GM18909 (cell line): ENCODE data around the gene UNC5B.

Experiments used
- ATAC-seq: cut with Tn5 transposase; IDR thresholded peaks from one replicate; pipeline ENCODE4 v1.9.1; 2021; ENCODE audit warnings: mild to moderate bottlenecking; ENCODE audit not compliant: unreplicated experiment, poor library complexity

UNC5B gene

GRCh38 chr10:71212318-71213126 lies at the start of gene UNC5B:
Gene UNC5B, plus strand, starts transcription at chr10:71212570. Its CDS starts 416 bp downstream, at chr10:71212986.
- ATAC-seq, result no peak

GRCh38 chr10:71173466-71173865 lies 38.9 kb upstream of the UNC5B start:
- no peak for ATAC-seq

GRCh38 chr10:71176661-71177060 lies 35.7 kb upstream of the UNC5B start:
- no peak for ATAC-seq

GRCh38 chr10:71177651-71178199 lies 34.6 kb upstream of the UNC5B start:
- ATAC-seq, result no peak

DNA sequence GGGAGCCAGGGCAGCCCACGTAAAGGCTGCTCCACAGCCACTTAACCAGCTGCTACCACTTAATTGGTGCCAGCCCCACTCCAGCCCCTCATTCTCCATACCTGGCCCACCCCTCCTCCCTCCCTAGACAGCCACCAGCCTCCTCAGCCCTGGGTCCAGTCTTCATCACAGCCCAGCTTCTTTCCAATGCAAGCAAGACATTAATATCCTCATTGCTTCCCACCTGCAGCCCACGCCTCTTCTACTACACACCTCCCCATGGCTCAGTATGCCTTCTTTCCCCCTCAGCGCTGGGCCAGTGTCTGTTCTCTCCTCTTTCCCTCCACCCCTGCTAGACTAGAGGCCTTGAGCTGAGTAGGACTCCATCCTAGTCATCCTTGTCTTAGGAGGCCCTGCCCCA lies 33.5 kb upstream of the UNC5B start:
- no peak for ATAC-seq

DNA sequence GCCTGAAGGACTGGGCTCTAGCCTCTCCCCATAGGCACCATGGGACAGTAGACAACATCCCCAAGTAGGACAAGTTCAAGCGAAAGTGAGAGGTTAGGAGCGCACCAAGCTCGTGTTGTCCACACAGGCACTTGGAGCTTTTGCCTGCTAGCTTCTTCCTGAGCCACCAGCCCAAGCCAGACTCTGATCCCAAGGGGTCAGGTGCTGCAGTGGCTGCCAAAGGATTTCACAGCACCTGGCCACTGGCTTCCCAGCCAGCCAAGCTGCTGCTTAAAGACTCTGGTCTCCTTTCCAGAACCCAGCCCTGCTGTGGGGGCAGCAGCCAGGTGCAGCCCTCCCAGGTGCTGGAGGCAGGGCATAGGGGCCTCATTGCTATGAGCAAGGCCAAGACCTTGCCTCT lies 33.0 kb upstream of the UNC5B start:
- ATAC-seq, result no peak

GRCh38 chr10:71184421-71184820 lies 27.9 kb upstream of the UNC5B start:
- no peak for ATAC-seq

DNA sequence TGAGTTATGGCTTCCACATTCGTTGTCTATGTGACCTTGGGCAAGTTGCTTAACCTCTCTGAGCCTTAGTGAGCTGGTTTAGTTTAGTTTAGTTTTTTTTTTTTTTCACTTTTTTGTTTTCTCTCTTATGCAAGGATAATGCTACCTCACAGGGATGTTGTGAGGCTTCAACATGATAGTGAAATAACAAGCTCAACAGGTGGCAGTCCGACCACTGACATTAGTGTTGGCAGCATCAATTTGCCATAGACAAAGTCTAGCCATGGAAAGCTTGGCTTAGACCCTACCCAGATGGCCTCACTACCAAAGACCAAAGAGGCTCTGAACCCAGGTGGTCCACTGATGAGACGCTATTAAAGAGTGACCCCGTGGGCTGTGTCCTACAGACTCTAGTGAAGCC lies 27.2 kb upstream of the UNC5B start:
- no peak for ATAC-seq

GRCh38 chr10:71187197-71187596 lies 25.2 kb upstream of the UNC5B start:
- no peak for ATAC-seq

GRCh38 chr10:71187600-71187999 lies 24.8 kb upstream of the UNC5B start:
- no peak for ATAC-seq

GRCh38 chr10:71188201-71188600 lies 24.2 kb upstream of the UNC5B start:
- no peak for ATAC-seq

DNA sequence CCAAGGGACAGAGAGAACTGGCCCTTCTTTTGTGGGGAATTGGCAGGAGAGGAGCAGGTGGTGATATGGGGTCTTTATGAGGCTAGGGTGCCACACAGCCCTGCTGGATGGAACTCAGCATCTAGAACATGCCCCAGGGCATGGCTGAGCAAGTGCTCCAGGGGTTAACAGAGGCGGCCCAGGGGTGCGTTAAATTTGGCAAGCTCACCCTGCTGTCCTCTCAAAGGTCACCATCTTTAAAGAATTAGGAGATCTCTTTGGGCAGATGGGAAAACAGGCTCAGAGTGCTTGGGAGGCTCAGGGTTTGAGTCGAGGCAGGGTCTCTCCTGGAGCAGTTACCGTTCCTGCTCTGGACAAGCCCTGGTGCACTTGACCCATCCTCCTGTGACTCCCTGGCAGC lies 21.4 kb upstream of the UNC5B start:
- ATAC-seq, result no peak

DNA sequence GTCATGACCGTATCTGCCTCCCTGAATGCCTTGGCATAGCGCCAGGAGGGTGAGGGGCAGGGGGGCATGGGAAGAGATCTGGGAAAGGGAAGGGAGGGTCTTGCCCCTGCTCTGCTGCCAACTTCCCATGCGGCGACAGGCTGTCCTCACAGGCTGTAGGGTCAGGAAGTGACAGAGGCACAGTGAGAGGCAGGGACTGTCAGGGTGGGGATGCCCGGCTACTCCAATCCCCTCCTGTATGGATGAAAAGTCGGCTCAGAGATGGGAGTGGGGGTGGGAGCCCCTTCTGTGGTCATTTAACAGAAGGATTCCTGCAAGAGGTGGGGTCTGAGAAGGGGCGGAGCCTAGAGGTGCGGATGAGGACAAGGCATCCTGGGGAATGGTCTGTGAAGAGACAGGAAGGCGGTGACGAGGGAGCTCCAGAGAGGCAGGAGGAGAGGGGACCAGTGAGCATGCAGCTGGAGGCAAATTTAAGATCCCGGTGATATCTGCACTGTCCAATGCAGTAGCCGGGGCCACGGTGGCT lies 20.8 kb upstream of the UNC5B start:
- ATAC-seq, result no peak

- no peak for ATAC-seq
Observed at GRCh38 chr10:71193516-71193915, 18.9 kb upstream of the UNC5B start.

GRCh38 chr10:71197955-71198354 lies 14.4 kb upstream of the UNC5B start:
- no peak for ATAC-seq

DNA sequence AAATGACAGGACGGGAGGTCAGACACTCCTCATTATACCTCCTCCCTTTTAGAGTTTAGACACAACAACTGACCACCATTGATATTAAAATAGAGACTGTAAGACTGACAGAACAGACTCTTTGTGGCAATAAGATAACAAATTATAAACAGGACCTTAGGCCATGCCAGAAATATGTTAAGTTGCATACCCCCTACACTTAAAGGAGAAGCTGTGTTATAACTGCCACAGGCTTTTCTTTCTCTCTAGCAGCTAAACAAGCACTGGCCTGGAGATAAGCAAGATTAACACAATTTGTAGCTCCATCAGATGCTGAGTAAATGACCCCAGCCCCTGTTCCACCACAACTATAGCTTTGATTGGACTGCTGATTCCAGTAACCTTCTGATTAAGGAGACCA lies 10.5 kb upstream of the UNC5B start:
- ATAC-seq, result no peak

DNA sequence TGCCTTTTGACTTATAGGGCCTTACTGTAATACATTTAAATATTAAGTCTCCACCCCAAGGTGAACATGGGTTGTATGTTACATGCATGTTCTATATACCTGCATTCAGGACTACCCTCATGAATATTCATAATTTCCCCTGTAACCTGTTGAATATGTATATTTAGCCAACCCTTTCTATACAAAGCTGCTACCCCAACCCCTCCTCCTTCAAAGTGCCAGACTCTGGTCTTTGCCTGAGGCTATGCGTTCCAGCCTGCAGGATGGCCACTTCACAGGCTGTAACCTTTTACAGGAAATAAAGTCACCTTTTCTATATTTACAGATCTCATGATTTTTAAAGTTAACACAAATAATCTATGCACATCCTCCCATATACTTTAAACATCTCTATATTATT lies 10.1 kb upstream of the UNC5B start:
- ATAC-seq, result no peak

- no peak for ATAC-seq
Observed at GRCh38 chr10:71203124-71203523, 9.2 kb upstream of the UNC5B start.

- ATAC-seq, result no peak
Observed at GRCh38 chr10:71203716-71204115, 8.7 kb upstream of the UNC5B start.

GRCh38 chr10:71204746-71205145 lies 7.6 kb upstream of the UNC5B start:
- no peak for ATAC-seq

DNA sequence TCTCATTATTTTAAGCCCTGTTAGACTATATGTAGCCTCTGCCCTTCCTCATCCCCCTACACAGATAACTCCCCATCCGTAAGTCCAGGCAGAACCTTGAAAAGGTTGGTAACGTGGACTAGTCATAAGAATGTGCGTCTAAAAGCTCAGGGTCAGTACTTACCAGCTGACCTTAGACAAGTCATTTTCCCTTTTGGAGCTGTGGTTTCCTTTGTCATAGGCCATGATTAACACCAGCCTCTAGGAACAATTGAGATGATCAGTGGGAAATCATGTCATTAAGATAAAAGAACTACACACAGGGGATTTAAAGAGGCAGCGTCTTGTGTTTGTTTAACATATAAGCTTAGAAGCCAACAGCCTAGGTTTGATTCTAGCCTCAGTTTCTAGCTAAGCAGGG lies 6.9 kb upstream of the UNC5B start:
- no peak for ATAC-seq

- no peak for ATAC-seq
Observed at GRCh38 chr10:71206911-71207310, 5.5 kb upstream of the UNC5B start.
